Loucy (cell line): ENCODE data around the gene SERPING1.
"Not testable (repeated sequence)": the region's sequence is repeated elsewhere in the genome, so short reads cannot be mapped to it uniquely, and the experiment has no call there.

ENCODE experiments used
- H2AFZ ChIP-seq: fragments of 200-600 bp; sonication (generic); 2 replicates; pipeline ENCODE4 v1.6.0; 2016; ENCODE audit warnings: antibody characterized with exemption, mild to moderate bottlenecking, low read length, moderate library complexity
- H3F3A ChIP-seq: fragments of 200-600 bp; 2 replicates; pipeline ENCODE4 v1.6.0; 2016; ENCODE audit warnings: antibody characterized with exemption, low read depth, mild to moderate bottlenecking
- H3K27me3 ChIP-seq: fragments of 200-600 bp; sonication (generic); 2 replicates; pipeline ENCODE4 v1.6.1; 2014; ENCODE audit warnings: low read length, mild to moderate bottlenecking; ENCODE audit not compliant: insufficient read depth, poor library complexity, severe bottlenecking
- H3K36me3 ChIP-seq: fragments of 200-600 bp; sonication (generic); 2 replicates; pipeline ENCODE4 v1.6.1; 2016; ENCODE audit warnings: low read length; ENCODE audit not compliant: insufficient read depth
- H3K4me1 ChIP-seq: fragments of 200-600 bp; sonication (generic); 2 replicates; pipeline ENCODE4 v1.5.1; 2014; ENCODE audit warnings: low read length, mild to moderate bottlenecking; ENCODE audit not compliant: insufficient read depth, poor library complexity, severe bottlenecking
- H3K4me2 ChIP-seq: fragments of 200-600 bp; sonication (generic); 2 replicates; pipeline ENCODE4 v1.6.0; 2014; ENCODE audit warnings: antibody characterized with exemption, low read length, low read depth, mild to moderate bottlenecking; ENCODE audit not compliant: poor library complexity, severe bottlenecking
- H3K4me3 ChIP-seq: fragments of 200-600 bp; sonication (generic); 2 replicates; pipeline ENCODE4 v1.5.1; 2014; ENCODE audit warnings: low read length, mild to moderate bottlenecking, mixed read lengths; ENCODE audit not compliant: poor library complexity, severe bottlenecking
- H3K79me2 ChIP-seq: fragments of 200-600 bp; sonication (generic); 2 replicates; pipeline ENCODE4 v1.6.1; 2014; ENCODE audit warnings: low read length; ENCODE audit not compliant: insufficient read depth
- H3K9ac ChIP-seq: fragments of 200-600 bp; sonication (generic); 2 replicates; pipeline ENCODE4 v1.6.0; 2014; ENCODE audit warnings: mild to moderate bottlenecking, low read depth, low read length, moderate library complexity; ENCODE audit not compliant: poor library complexity, severe bottlenecking
- H3K9me2 ChIP-seq: fragments of 200-600 bp; sonication (generic); replicated peaks from 2 replicates; pipeline ENCODE4 v1.6.1; 2016; ENCODE audit warnings: low read depth, low read length, mixed read lengths
- H3K9me3 ChIP-seq: fragments of 200-600 bp; sonication (generic); 2 replicates; pipeline ENCODE4 v1.6.1; 2014; ENCODE audit warnings: mild to moderate bottlenecking, antibody characterized with exemption, low read length, low read depth; ENCODE audit not compliant: insufficient read depth
- H4K20me1 ChIP-seq: fragments of 200-600 bp; sonication (generic); 2 replicates; pipeline ENCODE4 v1.6.0; 2014; ENCODE audit warnings: antibody characterized with exemption, low read length, mild to moderate bottlenecking; ENCODE audit not compliant: insufficient read depth, poor library complexity, severe bottlenecking
- EZH2phosphoT487 ChIP-seq: fragments of 200-600 bp; IDR thresholded peaks from 2 replicates; pipeline ENCODE4 v1.6.1; 2018; ENCODE audit warnings: antibody characterized with exemption, mild to moderate bottlenecking, moderate library complexity, borderline replicate concordance
- TF ChIP-seq, protein P1 (sequence below): fragments of 200-600 bp; sonication (generic); conservative IDR thresholded peaks from 2 replicates; pipeline ENCODE4 v1.5.1; 2014; ENCODE audit warnings: mild to moderate bottlenecking, antibody characterized with exemption, low read length

Gene SERPING1

GRCh38 chr11:57649826-57650738 is 52.6 kb downstream of the SERPING1 start, which contains the start of gene YPEL4:
YPEL4 (minus strand) TSS chr11:57649912; CDS start chr11:57647107, 2,805 bp downstream.
- Histone ChIP-seq H3K9me2 (no peaks in the 10 kb centered on the region), H3K9ac (peak within 1 kb of the TSS; percentile 64), H3K36me3 (no peaks in the 10 kb centered on the region), H3K4me1 (peaks cover 51% of the 10 kb centered on the region), H3K79me2 (no peaks in the 10 kb centered on the region), H2AFZ (no peak within 1 kb of the TSS), H3K4me2 (peak within 1 kb of the TSS; percentile 80), H4K20me1 (no peaks in the 10 kb centered on the region), H3F3A (no peaks in the 10 kb centered on the region), H3K9me3 (no peaks in the 10 kb centered on the region), H3K27me3 (no peaks in the 10 kb centered on the region), H3K4me3 (peak within 1 kb of the TSS; percentile 68)
- no peak for TF ChIP-seq EZH2phosphoT487
- TF ChIP-seq, protein P1, sequence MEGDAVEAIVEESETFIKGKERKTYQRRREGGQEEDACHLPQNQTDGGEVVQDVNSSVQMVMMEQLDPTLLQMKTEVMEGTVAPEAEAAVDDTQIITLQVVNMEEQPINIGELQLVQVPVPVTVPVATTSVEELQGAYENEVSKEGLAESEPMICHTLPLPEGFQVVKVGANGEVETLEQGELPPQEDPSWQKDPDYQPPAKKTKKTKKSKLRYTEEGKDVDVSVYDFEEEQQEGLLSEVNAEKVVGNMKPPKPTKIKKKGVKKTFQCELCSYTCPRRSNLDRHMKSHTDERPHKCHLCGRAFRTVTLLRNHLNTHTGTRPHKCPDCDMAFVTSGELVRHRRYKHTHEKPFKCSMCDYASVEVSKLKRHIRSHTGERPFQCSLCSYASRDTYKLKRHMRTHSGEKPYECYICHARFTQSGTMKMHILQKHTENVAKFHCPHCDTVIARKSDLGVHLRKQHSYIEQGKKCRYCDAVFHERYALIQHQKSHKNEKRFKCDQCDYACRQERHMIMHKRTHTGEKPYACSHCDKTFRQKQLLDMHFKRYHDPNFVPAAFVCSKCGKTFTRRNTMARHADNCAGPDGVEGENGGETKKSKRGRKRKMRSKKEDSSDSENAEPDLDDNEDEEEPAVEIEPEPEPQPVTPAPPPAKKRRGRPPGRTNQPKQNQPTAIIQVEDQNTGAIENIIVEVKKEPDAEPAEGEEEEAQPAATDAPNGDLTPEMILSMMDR = no peak

DNA sequence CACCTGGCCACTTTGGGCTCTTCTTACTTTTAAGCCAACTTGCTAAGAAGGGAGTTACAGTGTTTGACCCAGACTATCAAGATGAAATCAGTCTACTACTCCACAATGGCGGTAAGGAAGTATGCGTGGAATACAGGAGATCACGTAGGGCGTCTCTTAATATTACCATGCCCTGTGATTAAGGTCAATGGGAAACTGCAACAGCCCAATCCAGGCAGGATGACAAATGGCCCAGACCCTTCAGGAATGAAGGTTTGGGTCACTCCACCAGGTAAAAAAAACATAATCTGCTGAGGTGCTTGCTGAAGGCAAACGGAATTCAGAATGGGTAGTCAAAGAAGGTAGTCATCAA is 53.2 kb downstream of the SERPING1 start:
- H3F3A ChIP-seq = no peaks in the 10 kb centered on the region
- H3K9ac ChIP-seq = no peak overlapping the region
- peaks cover 45% of the 10 kb centered on the region for H3K4me1 ChIP-seq
- no peak overlapping the region for H2AFZ ChIP-seq
- H3K9me2 ChIP-seq = no peaks in the 10 kb centered on the region
- no peak overlapping the region for H3K4me3 ChIP-seq
- no peaks in the 10 kb centered on the region for H3K36me3 ChIP-seq
- no peaks in the 10 kb centered on the region for H4K20me1 ChIP-seq
- TF ChIP-seq, protein P1 = no peak
- TF ChIP-seq EZH2phosphoT487 = no peak
- H3K79me2 ChIP-seq = no peaks in the 10 kb centered on the region
- H3K9me3 ChIP-seq = no peaks in the 10 kb centered on the region
- H3K27me3 ChIP-seq = no peaks in the 10 kb centered on the region
- H3K4me2 ChIP-seq = no peak overlapping the region

DNA sequence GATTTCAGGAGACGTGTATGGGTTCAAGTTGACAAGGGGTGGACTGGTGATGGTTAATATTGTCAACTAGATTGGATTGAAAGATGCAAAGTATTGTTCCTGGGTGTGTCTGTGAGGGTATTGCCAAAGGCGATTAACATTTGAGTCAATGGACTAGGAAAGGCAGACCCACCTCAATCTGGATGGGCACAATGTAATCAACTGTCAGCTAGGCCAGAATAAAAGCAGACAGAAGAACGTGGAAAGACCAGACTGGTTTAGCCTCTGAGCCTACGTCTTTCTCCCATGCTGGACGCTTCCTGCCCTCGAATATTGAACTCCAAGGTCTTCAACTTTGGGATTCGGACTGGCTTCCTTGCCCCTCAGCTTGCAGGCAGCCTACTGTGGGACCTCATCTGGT is 53.9 kb downstream of the SERPING1 start:
- no peaks in the 10 kb centered on the region for H3K36me3 ChIP-seq
- H3K4me1 ChIP-seq = peaks cover 39% of the 10 kb centered on the region
- H2AFZ ChIP-seq = no peak overlapping the region
- H3K9ac ChIP-seq = no peak overlapping the region
- H3K79me2 ChIP-seq = no peaks in the 10 kb centered on the region
- H3K9me2 ChIP-seq = no peaks in the 10 kb centered on the region
- no peaks in the 10 kb centered on the region for H3F3A ChIP-seq
- no peak overlapping the region for H3K4me2 ChIP-seq
- TF ChIP-seq EZH2phosphoT487 = no peak
- TF ChIP-seq, protein P1 = no peak
- H3K9me3 ChIP-seq = no peaks in the 10 kb centered on the region
- no peaks in the 10 kb centered on the region for H3K27me3 ChIP-seq
- H3K4me3 ChIP-seq = no peak overlapping the region
- no peaks in the 10 kb centered on the region for H4K20me1 ChIP-seq

DNA sequence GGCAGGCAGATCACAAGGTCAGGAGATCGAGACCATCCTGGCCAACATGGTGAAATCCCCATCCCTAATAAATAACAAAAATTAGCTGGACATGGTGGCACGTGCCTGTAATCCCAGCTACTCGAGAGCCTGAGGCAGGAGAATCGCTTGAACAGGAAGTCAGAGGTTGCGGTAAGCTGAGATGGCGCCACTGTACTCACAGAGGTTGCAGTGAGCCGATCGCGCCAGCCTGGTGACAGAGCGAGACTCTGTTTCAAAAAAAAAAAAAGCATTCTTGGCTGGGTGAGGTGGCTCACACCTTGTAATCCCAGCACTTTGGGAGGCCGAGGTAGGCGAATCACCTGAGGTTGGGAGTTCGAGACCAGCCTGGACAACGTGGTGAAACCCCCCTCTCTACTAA is 54.7 kb downstream of the SERPING1 start:
- H3K9ac ChIP-seq = peak overlapping the region; percentile 34
- not testable (repeated sequence) for H2AFZ ChIP-seq, H3F3A ChIP-seq, H3K79me2 ChIP-seq, H3K9me2 ChIP-seq, H3K9me3 ChIP-seq, H4K20me1 ChIP-seq, H3K27me3 ChIP-seq, H3K36me3 ChIP-seq
- peak overlapping the region; percentile 56 for H3K4me2 ChIP-seq
- H3K4me3 ChIP-seq = peak overlapping the region; percentile 44
- H3K4me1 ChIP-seq = peaks cover 45% of the 10 kb centered on the region
